Endothelial cell of umbilical vein (primary cell): Measurements from ENCODE around the gene APOC1. TPM values are rescaled to one million over a fixed set of nuclear protein-coding genes. Genes with fewer than 3 reads are reported as not detected.

Experiments
- BruUV-seq: library from RNA; stranded (reverse); fragments of 400-500 nt; replicated peaks from 2 replicates; lab custom pipeline; 2021; lab: Mats Ljungman, UMichigan
- CTCF ChIA-PET: fragments of 300-600, 350-600 bp; sonication (Branson Sonifier 250); formaldehyde crosslinking; loops from one replicate; lab custom pipeline; 2021; ENCODE audit warnings: antibody characterized with exemption, inconsistent platforms; lab: Charles Lee
- POLR2A ChIA-PET: fragments of 300-600, 350-600 bp; sonication (Branson Sonifier 250); formaldehyde crosslinking; loops from one replicate; lab custom pipeline; 2021; ENCODE audit warnings: antibody characterized with exemption, inconsistent platforms; lab: Charles Lee
- DNase-seq: peaks from one replicate; pipeline ENCODE4 v3.0.0-alpha.2; 2011; ENCODE audit warnings: low read depth, low spot score
- FAIRE-seq: peaks from 2 replicates; lab custom pipeline; 2011; peaks lifted over from hg19 to GRCh38; lab: Jason Lieb, UNC
- H2AFZ ChIP-seq: 2 replicates; pipeline ENCODE4 v1.6.0; 2012; ENCODE audit warnings: low read depth, low read length, control low read depth, inconsistent platforms
- H3K27ac ChIP-seq: 2 replicates; pipeline ENCODE4 v1.5.1; 2011; ENCODE audit warnings: low read depth, mild to moderate bottlenecking, control low read depth, low read length, moderate library complexity; ENCODE audit not compliant: insufficient read depth
- H3K27me3 ChIP-seq, 2 experiments: 2 replicates each; pipeline versions ENCODE4 v1.6.0 to v1.6.1; 2011; ENCODE audit warnings: low read length in 2 of 2, mixed read lengths in 1 of 2; ENCODE audit not compliant: control insufficient read depth in 2 of 2, insufficient read depth in 2 of 2
- H3K36me3 ChIP-seq, 2 experiments: 2 replicates in 1 of 2; 3 replicates in 1 of 2; pipeline ENCODE4 v1.5.1; 2011; ENCODE audit warnings: low read length in 2 of 2, mild to moderate bottlenecking in 1 of 2, moderate library complexity in 1 of 2; ENCODE audit not compliant: control insufficient read depth in 2 of 2, insufficient read depth in 2 of 2; ENCODE audit errors: extremely low read depth in 1 of 2
- H3K4me1 ChIP-seq: 3 replicates; pipeline ENCODE4 v1.5.1; 2011; ENCODE audit warnings: mild to moderate bottlenecking, low read length; ENCODE audit not compliant: control insufficient read depth, insufficient read depth; ENCODE audit errors: extremely low read depth
- H3K4me2 ChIP-seq: 2 replicates; pipeline ENCODE4 v1.6.1; 2011; ENCODE audit warnings: low read length, control low read depth, mixed read lengths; ENCODE audit not compliant: insufficient read depth
- H3K4me3 ChIP-seq, 3 experiments: fragments of 200-600 bp in 1 of 3; sonication (generic), shearing (Covaris generic) in 1 of 3; replicated peaks in 1 of 3; 2 replicates each; pipeline ENCODE4 v1.5.1; 2011 to 2016; ENCODE audit warnings: control low read depth in 3 of 3, low read length in 3 of 3, mild to moderate bottlenecking in 2 of 3, inconsistent platforms in 1 of 3, low read depth in 1 of 3, moderate library complexity in 1 of 3; ENCODE audit not compliant: insufficient read depth in 1 of 3
- H3K79me2 ChIP-seq: 2 replicates; pipeline ENCODE4 v1.6.0; 2012; ENCODE audit warnings: low read length, inconsistent platforms; ENCODE audit not compliant: control insufficient read depth, insufficient read depth
- H3K9ac ChIP-seq: replicated peaks from 2 replicates; pipeline ENCODE3; 2011; ENCODE audit warnings: low read length, control low read depth; ENCODE audit not compliant: insufficient read depth; ENCODE audit errors: extremely low read depth
- H3K9me1 ChIP-seq: replicated peaks from 3 replicates; pipeline ENCODE4 v1.6.0; 2011; ENCODE audit warnings: mild to moderate bottlenecking, low read length; ENCODE audit not compliant: control insufficient read depth, insufficient read depth; ENCODE audit errors: extremely low read depth
- H3K9me3 ChIP-seq: replicated peaks from 2 replicates; pipeline ENCODE4 v1.5.1; 2012; ENCODE audit warnings: low read length, inconsistent platforms; ENCODE audit not compliant: control insufficient read depth, insufficient read depth
- H4K20me1 ChIP-seq: replicated peaks from 2 replicates; pipeline ENCODE3; 2011; ENCODE audit warnings: mild to moderate bottlenecking, low read length; ENCODE audit not compliant: control insufficient read depth, insufficient read depth; ENCODE audit errors: extremely low read depth
- EZH2 ChIP-seq: IDR thresholded peaks from 2 replicates; pipeline ENCODE4 v1.6.1; 2012; ENCODE audit warnings: borderline replicate concordance, low read depth, mild to moderate bottlenecking, moderate library complexity, low read length, inconsistent platforms; ENCODE audit not compliant: severe bottlenecking
- FOS ChIP-seq: IDR thresholded peaks from 2 replicates; pipeline ENCODE4 v1.6.1; 2011; ENCODE audit warnings: mild to moderate bottlenecking, low read length, moderate library complexity, borderline replicate concordance; ENCODE audit not compliant: insufficient read depth
- GATA2 ChIP-seq: IDR thresholded peaks from 2 replicates; pipeline ENCODE4 v1.7.0; 2011; ENCODE audit warnings: low read depth, mild to moderate bottlenecking, moderate library complexity, mixed read lengths, low read length; ENCODE audit not compliant: insufficient read length, insufficient read depth
- JUN ChIP-seq: IDR thresholded peaks from 2 replicates; pipeline ENCODE4 v1.6.1; 2011; ENCODE audit warnings: borderline replicate concordance, low read depth; ENCODE audit not compliant: insufficient read length, insufficient read depth
- MYC ChIP-seq: IDR thresholded peaks from one replicate; pipeline ENCODE4 v1.6.1; 2011; ENCODE audit warnings: mild to moderate bottlenecking, low read depth, low read length
- POLR2A ChIP-seq: IDR thresholded peaks from 2 replicates; pipeline ENCODE4 v1.6.1; 2012; ENCODE audit warnings: low read depth, mild to moderate bottlenecking, control low read depth, low read length
- POLR2AphosphoS5 ChIP-seq: IDR thresholded peaks from 2 replicates; pipeline ENCODE4 v1.6.1; 2012; ENCODE audit warnings: low read depth, mild to moderate bottlenecking, control low read depth, low read length, moderate library complexity; ENCODE audit not compliant: insufficient read depth
- dilution Hi-C: fragments of 300-500 bp; cut with MboI; formaldehyde crosslinking; loops from one replicate; pipeline ENCODE4 v1.15.0; 2019; ENCODE audit warnings: low sequenced_read_pairs; ENCODE audit not compliant: extremely low pct_ligation_motif_present
- intact Hi-C: fragments of 100-400 bp; cut with micrococcal nuclease; formaldehyde crosslinking; loops from one replicate; pipeline ENCODE4 v1.10.0; 2022
- polyA plus RNA-seq, 4 experiments: library from polyadenylated mRNA; depleted of rRNA in 3 of 4; stranded (reverse) in 3 of 4; unstranded in 1 of 4; fragments of >200 nt; gene quantifications; 2 replicates each; pipeline versions ENCODE4 v1.2.1 to v1.2.3, GENCODE V29; 2011 to 2012; ENCODE audit warnings: missing spikeins in 1 of 4
- total RNA-seq: library from RNA; stranded (reverse); gene quantifications from 2 replicates; pipeline ENCODE4 v1.2.3, GENCODE V29; 2021
- TF ChIP-seq, protein P1 (sequence below), 2 donors: IDR thresholded peaks; 1 replicate in 1 of 2; 2 replicates in 1 of 2; pipeline ENCODE4 v1.5.1; 2011; ENCODE audit warnings: low read length in 2 of 2, mild to moderate bottlenecking in 2 of 2, moderate library complexity in 2 of 2, control low read depth in 1 of 2, inconsistent platforms in 1 of 2, low read depth in 1 of 2; ENCODE audit not compliant: insufficient read depth in 1 of 2; ENCODE audit errors: extremely low read depth in 1 of 2
- TF ChIP-seq, protein P2 (sequence below): IDR thresholded peaks from 2 replicates; pipeline ENCODE4 v1.6.1; 2011; ENCODE audit not compliant: insufficient read depth, insufficient read length

Gene APOC1
- total and polyA plus RNA-seq, 2 donors (not counting 3 experiments of a cell fraction or from before 2014, with no cell fraction given), result 5.0 to 18.5 TPM

DNA sequence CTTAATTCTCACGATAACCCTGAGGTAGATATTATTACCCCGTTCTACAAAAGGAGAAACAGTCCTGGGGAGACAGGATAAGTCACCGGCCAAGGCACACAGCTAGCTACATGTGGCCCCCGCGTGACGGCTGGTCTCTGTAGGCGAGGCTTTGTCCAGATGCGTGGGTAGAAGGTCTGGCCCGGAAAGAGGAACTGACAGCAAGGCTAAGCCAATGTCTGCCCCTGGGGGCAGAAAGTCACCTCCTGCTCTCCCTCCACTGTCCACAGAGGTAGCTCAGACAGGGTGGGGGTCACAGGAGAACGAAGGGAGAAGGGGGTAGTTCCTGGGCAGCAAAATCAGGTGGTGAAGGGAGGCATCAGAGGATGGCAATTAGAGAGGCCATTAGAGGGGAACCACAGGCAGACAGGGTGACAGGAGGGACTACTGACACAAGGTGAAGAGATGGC lies 29.4 kb downstream of the APOC1 start:
- Histone ChIP-seq H3K79me2 (no peaks in the 10 kb centered on the region), H3K4me1 (no peaks in the 10 kb centered on the region), H4K20me1 (no peaks in the 10 kb centered on the region), H3K4me2 (no peak overlapping the region), H3K9me1 (no peaks in the 10 kb centered on the region), H2AFZ (no peak overlapping the region), H3K4me3 (no peak overlapping the region), H3K9me3 (no peaks in the 10 kb centered on the region), H3K27me3 (no peaks in the 10 kb centered on the region), H3K27ac (no peak overlapping the region), H3K9ac (no peak overlapping the region), H3K36me3 (no peaks in the 10 kb centered on the region)
- ChIA-PET POLR2A (no interaction called here), CTCF (no interaction called here)
- intact Hi-C loops, result no loop called here
- BruUV-seq, result no TSS peak
- FAIRE-seq, result no peak
- dilution Hi-C loops, result no loop called here
- TF ChIP-seq, protein P1, sequence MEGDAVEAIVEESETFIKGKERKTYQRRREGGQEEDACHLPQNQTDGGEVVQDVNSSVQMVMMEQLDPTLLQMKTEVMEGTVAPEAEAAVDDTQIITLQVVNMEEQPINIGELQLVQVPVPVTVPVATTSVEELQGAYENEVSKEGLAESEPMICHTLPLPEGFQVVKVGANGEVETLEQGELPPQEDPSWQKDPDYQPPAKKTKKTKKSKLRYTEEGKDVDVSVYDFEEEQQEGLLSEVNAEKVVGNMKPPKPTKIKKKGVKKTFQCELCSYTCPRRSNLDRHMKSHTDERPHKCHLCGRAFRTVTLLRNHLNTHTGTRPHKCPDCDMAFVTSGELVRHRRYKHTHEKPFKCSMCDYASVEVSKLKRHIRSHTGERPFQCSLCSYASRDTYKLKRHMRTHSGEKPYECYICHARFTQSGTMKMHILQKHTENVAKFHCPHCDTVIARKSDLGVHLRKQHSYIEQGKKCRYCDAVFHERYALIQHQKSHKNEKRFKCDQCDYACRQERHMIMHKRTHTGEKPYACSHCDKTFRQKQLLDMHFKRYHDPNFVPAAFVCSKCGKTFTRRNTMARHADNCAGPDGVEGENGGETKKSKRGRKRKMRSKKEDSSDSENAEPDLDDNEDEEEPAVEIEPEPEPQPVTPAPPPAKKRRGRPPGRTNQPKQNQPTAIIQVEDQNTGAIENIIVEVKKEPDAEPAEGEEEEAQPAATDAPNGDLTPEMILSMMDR (IDR thresholded peaks at IDR 0.05; ENCODE audit: extremely low read depth in 1 of 2, insufficient read depth in 1 of 2, low read depth in 1 of 2, low read length in 2 of 2), result no peak
- TF ChIP-seq POLR2AphosphoS5 (no peak), EZH2 (no peak), MYC (no peak), POLR2A (no peak), JUN (no peak), GATA2 (no peak), FOS (no peak)
- TF ChIP-seq, protein P2, sequence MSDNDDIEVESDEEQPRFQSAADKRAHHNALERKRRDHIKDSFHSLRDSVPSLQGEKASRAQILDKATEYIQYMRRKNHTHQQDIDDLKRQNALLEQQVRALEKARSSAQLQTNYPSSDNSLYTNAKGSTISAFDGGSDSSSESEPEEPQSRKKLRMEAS, result no peak
- DNase-seq, result no peak
